Mesenchymal stem cell (in vitro differentiated cells and primary cell): ENCODE results near the gene NKAPL.
A peak's percentile ranks its signal among the peaks of the same experiment; 100 is the strongest.

Experiments used
- DNase-seq: peaks from one replicate; pipeline ENCODE4 v3.0.0-alpha.2; 2013
- H2AFZ ChIP-seq: one replicate; pipeline ENCODE4 v1.6.1; 2013; ENCODE audit warnings: low read depth, mild to moderate bottlenecking, control low read depth, inconsistent platforms, low read length, moderate library complexity
- H2AK5ac ChIP-seq: 2 replicates; pipeline ENCODE4 v1.6.1; 2013; ENCODE audit warnings: low read length, moderate library complexity, mild to moderate bottlenecking, inconsistent platforms; ENCODE audit not compliant: severe bottlenecking
- H2BK120ac ChIP-seq: one replicate; pipeline ENCODE4 v1.6.1; 2013; ENCODE audit warnings: low read depth, mild to moderate bottlenecking, inconsistent platforms, low read length, moderate library complexity
- H2BK12ac ChIP-seq, 2 experiments: one replicate each; pipeline ENCODE4 v1.6.1; 2013; ENCODE audit warnings: inconsistent platforms in 2 of 2, low read length in 2 of 2, mild to moderate bottlenecking in 2 of 2, moderate library complexity in 2 of 2, control low read depth in 1 of 2
- H2BK15ac ChIP-seq: one replicate; pipeline ENCODE4 v1.6.1; 2013; ENCODE audit warnings: mild to moderate bottlenecking, low read depth, inconsistent platforms; ENCODE audit not compliant: poor library complexity, severe bottlenecking
- H2BK5ac ChIP-seq: 2 replicates; pipeline ENCODE4 v1.6.1; 2013; ENCODE audit warnings: low read depth, mild to moderate bottlenecking, low read length, control low read depth, inconsistent platforms; ENCODE audit not compliant: poor library complexity, severe bottlenecking
- H3K14ac ChIP-seq, 2 experiments: one replicate each; pipeline ENCODE4 v1.6.1; 2013; ENCODE audit warnings: inconsistent platforms in 2 of 2, low read length in 2 of 2, control low read depth in 1 of 2, mild to moderate bottlenecking in 1 of 2, moderate library complexity in 1 of 2
- H3K18ac ChIP-seq, 2 experiments: one replicate each; pipeline ENCODE4 v1.6.1; 2013; ENCODE audit warnings: inconsistent platforms in 2 of 2, low read length in 2 of 2, control low read depth in 1 of 2, low read depth in 1 of 2, mild to moderate bottlenecking in 1 of 2
- H3K23ac ChIP-seq, 2 experiments: one replicate each; pipeline ENCODE4 v1.6.1; 2013; ENCODE audit warnings: inconsistent platforms in 2 of 2, low read length in 2 of 2, mild to moderate bottlenecking in 2 of 2, moderate library complexity in 2 of 2, control low read depth in 1 of 2
- H3K27ac ChIP-seq: 2 replicates; pipeline ENCODE4 v1.5.1; 2013; ENCODE audit warnings: mild to moderate bottlenecking, moderate library complexity, low read length, control low read depth, inconsistent platforms; ENCODE audit not compliant: poor library complexity, severe bottlenecking
- H3K27me3 ChIP-seq, 2 experiments: 2 replicates each; pipeline versions ENCODE4 v1.6.1 to v1.7.0; 2013; ENCODE audit warnings: low read length in 2 of 2, mild to moderate bottlenecking in 2 of 2, moderate library complexity in 2 of 2, control low read depth in 1 of 2, inconsistent platforms in 1 of 2; ENCODE audit not compliant: control insufficient read depth in 1 of 2, insufficient read depth in 1 of 2
- H3K36me3 ChIP-seq, 2 experiments: 2 replicates each; pipeline versions ENCODE4 v1.6.1 to v1.7.0; 2013; ENCODE audit warnings: low read length in 2 of 2, control low read depth in 1 of 2, inconsistent platforms in 1 of 2, low read depth in 1 of 2, mild to moderate bottlenecking in 1 of 2; ENCODE audit not compliant: insufficient read depth in 2 of 2, control insufficient read depth in 1 of 2
- H3K4ac ChIP-seq, 2 experiments: one replicate each; pipeline ENCODE4 v1.6.1; 2013; ENCODE audit warnings: inconsistent platforms in 2 of 2, low read length in 2 of 2, mild to moderate bottlenecking in 2 of 2, moderate library complexity in 2 of 2, control low read depth in 1 of 2, low read depth in 1 of 2
- H3K4me1 ChIP-seq: 2 replicates; pipeline ENCODE4 v1.6.1; 2013; ENCODE audit warnings: low read depth, low read length, control low read depth; ENCODE audit not compliant: control insufficient read depth, insufficient read depth
- H3K4me2 ChIP-seq: 2 replicates; pipeline ENCODE4 v1.6.1; 2013; ENCODE audit warnings: low read length, mild to moderate bottlenecking, inconsistent platforms; ENCODE audit not compliant: poor library complexity, severe bottlenecking
- H3K4me3 ChIP-seq, 2 experiments: 2 replicates each; pipeline versions ENCODE4 v1.5.1 to v1.7.0; 2013; ENCODE audit warnings: low read length in 2 of 2, mild to moderate bottlenecking in 2 of 2, control low read depth in 1 of 2, low read depth in 1 of 2; ENCODE audit not compliant: insufficient read depth in 1 of 2
- H3K79me1 ChIP-seq: replicated peaks from 2 replicates; pipeline ENCODE4 v1.6.1; 2013; ENCODE audit warnings: mild to moderate bottlenecking, control low read depth, low read length, inconsistent platforms; ENCODE audit not compliant: poor library complexity, severe bottlenecking
- H3K9ac ChIP-seq: 2 replicates; pipeline ENCODE4 v1.7.0; 2013; ENCODE audit warnings: mild to moderate bottlenecking, low read length, moderate library complexity
- H3K9me3 ChIP-seq: 2 replicates; pipeline ENCODE4 v1.7.0; 2013; ENCODE audit warnings: mild to moderate bottlenecking, low read length; ENCODE audit not compliant: control insufficient read depth
- H4K8ac ChIP-seq: one replicate; pipeline ENCODE4 v1.6.1; 2013; ENCODE audit warnings: inconsistent platforms, mild to moderate bottlenecking, low read length, moderate library complexity
- H4K91ac ChIP-seq: one replicate; pipeline ENCODE4 v1.6.1; 2013; ENCODE audit warnings: mild to moderate bottlenecking, low read length, inconsistent platforms
- WGBS: methylation state at CpG from one replicate; pipeline ENCODE4 v1.1.7; 2013; ENCODE audit warnings: mixed read lengths; 5-methylcytosine and 5-hydroxymethylcytosine counted together

NKAPL gene

DNA sequence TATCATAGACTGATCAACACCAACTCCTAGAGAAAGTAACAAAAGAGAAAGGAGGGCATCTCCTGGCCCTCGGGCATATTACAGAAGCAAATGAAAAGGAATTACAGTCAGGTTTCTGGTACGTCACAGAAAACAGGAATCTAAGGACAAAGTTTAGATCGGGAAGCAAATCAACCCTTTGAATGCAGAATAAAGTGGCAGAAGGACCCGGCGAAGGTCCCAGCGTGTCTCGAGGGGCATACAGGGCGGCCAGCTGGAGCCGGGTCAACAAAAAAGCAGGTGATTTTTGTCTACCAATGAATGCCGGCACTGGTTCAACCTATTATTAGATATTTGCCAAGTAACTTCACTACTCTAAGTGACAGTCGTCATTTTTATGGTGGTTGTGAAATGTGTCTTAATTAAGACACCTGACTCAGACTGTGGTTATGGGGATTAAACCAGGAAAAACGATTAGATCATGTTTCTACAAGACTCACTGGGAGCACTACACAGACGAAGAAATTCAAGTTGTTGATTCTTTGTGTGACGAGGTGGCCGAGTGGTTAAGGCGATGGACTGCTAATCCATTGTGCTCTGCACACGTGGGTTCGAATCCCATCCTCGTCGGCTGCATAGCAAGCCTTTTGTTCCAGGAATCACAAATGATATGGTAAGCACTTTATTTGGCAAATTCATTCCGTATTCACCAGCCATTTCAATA lies 46.4 kb upstream of the NKAPL start:
- Histone ChIP-seq H2BK120ac (no peak overlapping the region), H2BK15ac (no peak overlapping the region)

DNA sequence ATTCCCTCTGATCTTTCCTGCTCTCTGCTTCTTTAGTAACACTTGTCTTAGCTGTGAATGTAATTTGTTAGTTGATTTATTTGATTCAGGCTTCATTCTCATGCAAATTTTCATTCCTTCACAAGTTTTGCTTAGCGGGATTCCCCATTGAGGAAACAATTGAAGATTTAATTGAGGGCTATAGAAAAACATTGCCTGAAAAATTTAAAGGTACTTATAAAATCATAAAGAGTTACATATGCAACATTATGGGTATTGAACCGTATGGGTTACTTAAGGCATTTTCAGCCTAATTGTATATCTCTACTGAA lies 45.9 kb upstream of the NKAPL start:
- Histone ChIP-seq H3K9ac (peak overlapping the region; percentile 37), H2BK15ac (no peak overlapping the region), H3K4ac (no peak overlapping the region), H2AK5ac (no peak overlapping the region), H3K27ac (no peak overlapping the region), H3K4me1 (peaks cover 4% of the 10 kb centered on the region), H3K9me3 (no peaks in the 10 kb centered on the region), H2BK12ac (no peak overlapping the region), H3K36me3 (no peaks in the 10 kb centered on the region), H3K23ac (no peak overlapping the region), H3K4me3 (peak overlapping the region in 1 of 2 experiments; percentile 80), H2BK5ac (no peak overlapping the region), H3K18ac (no peak overlapping the region), H3K79me1 (peaks cover 9% of the 10 kb centered on the region), H3K4me2 (no peak overlapping the region), H4K8ac (no peak overlapping the region), H2AFZ (no peak overlapping the region), H2BK120ac (no peak overlapping the region), H3K14ac (no peak overlapping the region), H3K27me3 (peaks cover 37 to 62% of the 10 kb centered on the region in 2 experiments), H4K91ac (no peak overlapping the region)
- no peak for DNase-seq
- no CpG with 5 or more reads among the region's 2 CpGs for WGBS

More for the DNA sequence above, 46.4 kb upstream of the NKAPL start:
- Histone ChIP-seq H4K8ac (no peak overlapping the region), H3K14ac (no peak overlapping the region), H3K36me3 (no peaks in the 10 kb centered on the region), H3K4ac (no peak overlapping the region), H3K4me1 (peaks cover 2% of the 10 kb centered on the region), H3K4me3 (peak overlapping the region; percentile 11 to 80), H2BK5ac (no peak overlapping the region), H2AK5ac (no peak overlapping the region), H3K9me3 (no peaks in the 10 kb centered on the region), H3K27ac (no peak overlapping the region), H3K9ac (peak overlapping the region; percentile 79), H3K79me1 (peaks cover 4% of the 10 kb centered on the region), H3K23ac (no peak overlapping the region), H3K18ac (no peak overlapping the region), H4K91ac (no peak overlapping the region), H2BK12ac (no peak overlapping the region), H3K27me3 (peaks cover 43 to 64% of the 10 kb centered on the region in 2 experiments), H3K4me2 (peak overlapping the region; percentile 52), H2AFZ (no peak overlapping the region)
- 6% methylated on average over 19 of the region's 21 CpGs for WGBS
- DNase-seq = peak; percentile 86

DNA sequence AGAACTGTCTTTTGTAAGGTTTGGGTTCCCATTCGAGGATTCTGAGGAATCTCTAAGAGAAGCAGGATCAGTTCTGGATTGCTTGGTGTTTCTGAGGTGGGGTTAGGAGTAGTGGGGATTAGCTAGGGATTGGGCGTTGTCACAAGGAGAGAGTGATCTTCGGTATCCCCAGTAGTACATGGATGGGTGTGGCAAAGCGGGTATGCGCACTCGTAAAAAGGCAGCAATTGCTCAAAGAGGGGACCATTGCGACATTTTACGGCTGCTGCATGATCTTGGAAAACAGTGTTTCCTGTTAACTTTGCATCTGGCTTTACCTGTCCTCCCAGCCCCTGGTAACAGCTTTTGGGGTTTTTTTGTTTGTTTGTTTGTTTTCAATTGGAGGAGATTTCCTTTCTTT lies 43.7 kb upstream of the NKAPL start:
- Histone ChIP-seq H3K79me1 (peaks cover 11% of the 10 kb centered on the region), H3K27me3 (peaks cover 30 to 42% of the 10 kb centered on the region in 2 experiments), H2BK120ac (no peak overlapping the region), H3K36me3 (no peaks in the 10 kb centered on the region), H2BK15ac (no peak overlapping the region), H3K9ac (peak overlapping the region; percentile 38), H3K23ac (no peak overlapping the region), H3K27ac (no peak overlapping the region), H2BK12ac (no peak overlapping the region), H2BK5ac (no peak overlapping the region), H2AFZ (no peak overlapping the region), H3K18ac (no peak overlapping the region), H2AK5ac (no peak overlapping the region), H3K4me2 (no peak overlapping the region), H3K4me3 (peak overlapping the region in 1 of 2 experiments; percentile 66), H3K9me3 (no peaks in the 10 kb centered on the region), H3K4me1 (peaks cover 5% of the 10 kb centered on the region), H4K8ac (no peak overlapping the region), H3K4ac (no peak overlapping the region), H3K14ac (no peak overlapping the region), H4K91ac (no peak overlapping the region)
- WGBS = 81% methylated on average over 8 of the region's 8 CpGs
- DNase-seq = no peak

DNA sequence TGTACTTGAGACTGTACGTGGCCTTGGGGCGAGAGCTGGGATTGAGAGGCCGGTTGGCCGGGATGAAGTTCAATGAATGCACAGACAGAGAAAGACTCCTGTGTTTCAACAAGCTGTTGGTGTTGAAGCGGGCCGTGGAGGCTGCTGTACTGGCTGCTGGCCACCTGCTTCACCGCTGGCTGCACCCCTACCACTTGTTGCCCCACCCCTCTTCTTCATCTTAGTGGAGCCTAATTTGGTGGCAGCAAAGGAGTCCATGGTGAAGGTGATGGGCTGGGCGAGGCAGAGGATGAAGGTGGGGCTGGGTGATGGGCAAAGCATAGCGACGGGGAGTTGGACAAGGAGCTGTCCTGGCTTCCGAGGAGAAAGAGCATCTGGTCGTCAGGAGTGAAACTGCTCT lies 41.2 kb upstream of the NKAPL start:
- Histone ChIP-seq H4K91ac (no peak overlapping the region), H3K18ac (no peak overlapping the region), H3K4ac (peak overlapping the region in 1 of 2 experiments; percentile 68), H3K4me3 (peak overlapping the region in 1 of 2 experiments; percentile 82), H3K79me1 (peaks cover 11% of the 10 kb centered on the region), H3K4me2 (no peak overlapping the region), H2BK15ac (no peak overlapping the region), H3K27me3 (peaks cover 30% of the 10 kb centered on the region in 2 experiments), H2AFZ (no peak overlapping the region), H4K8ac (peak overlapping the region; percentile 83), H3K9ac (no peak overlapping the region), H2BK120ac (no peak overlapping the region), H2AK5ac (no peak overlapping the region), H2BK5ac (no peak overlapping the region), H3K23ac (no peak overlapping the region), H3K27ac (no peak overlapping the region), H3K36me3 (no peaks in the 10 kb centered on the region), H3K4me1 (peaks cover 5% of the 10 kb centered on the region), H2BK12ac (no peak overlapping the region), H3K14ac (no peak overlapping the region), H3K9me3 (no peaks in the 10 kb centered on the region)
- no peak for DNase-seq
- WGBS = 99% methylated on average over 9 of the region's 12 CpGs
